Brain microvascular endothelial cell (primary cell): ENCODE results near the gene PSMB7.

Experiments used
- DNase-seq: peaks from one replicate; pipeline ENCODE4 v3.0.0-alpha.2; 2020
- H3K27ac ChIP-seq: fragments of 250-450 bp; sonication (Bioruptor Pico); 2 replicates; pipeline ENCODE4 v1.5.1; 2020; ENCODE audit warnings: mild to moderate bottlenecking, moderate library complexity
- H3K27me3 ChIP-seq: fragments of 250-450 bp; sonication (Bioruptor Pico); replicated peaks from 2 replicates; pipeline ENCODE4 v1.5.1; 2020; ENCODE audit warnings: mild to moderate bottlenecking
- H3K36me3 ChIP-seq: fragments of 250-450 bp; sonication (Bioruptor Pico); replicated peaks from 2 replicates; pipeline ENCODE4 v1.5.1; 2020; ENCODE audit warnings: mild to moderate bottlenecking
- H3K4me3 ChIP-seq: 2 replicates; pipeline ENCODE4 v1.5.1; 2011; ENCODE audit warnings: low read depth, mild to moderate bottlenecking, control low read depth, low read length, moderate library complexity
- in situ Hi-C: cut with HindIII; loops from 2 replicates; pipeline ENCODE4 v1.10.0; 2017; ENCODE audit warnings: low sequenced_read_pairs, low pct_ligation_motif_present
- TF ChIP-seq, protein P1 (sequence below): IDR thresholded peaks from 2 replicates; pipeline ENCODE4 v1.5.1; 2011; ENCODE audit warnings: low read depth, mild to moderate bottlenecking, moderate library complexity, low read length, control low read depth, inconsistent platforms; ENCODE audit errors: missing control alignments

Gene PSMB7

GRCh38 chr9:124335320-124335707, 79.9 kb downstream of the PSMB7 start:
- Histone ChIP-seq H3K27ac (no peak overlapping the region), H3K36me3 (peaks cover 48% of the 10 kb centered on the region), H3K4me3 (no peak overlapping the region), H3K27me3 (no peaks in the 10 kb centered on the region)
- TF ChIP-seq, protein P1, sequence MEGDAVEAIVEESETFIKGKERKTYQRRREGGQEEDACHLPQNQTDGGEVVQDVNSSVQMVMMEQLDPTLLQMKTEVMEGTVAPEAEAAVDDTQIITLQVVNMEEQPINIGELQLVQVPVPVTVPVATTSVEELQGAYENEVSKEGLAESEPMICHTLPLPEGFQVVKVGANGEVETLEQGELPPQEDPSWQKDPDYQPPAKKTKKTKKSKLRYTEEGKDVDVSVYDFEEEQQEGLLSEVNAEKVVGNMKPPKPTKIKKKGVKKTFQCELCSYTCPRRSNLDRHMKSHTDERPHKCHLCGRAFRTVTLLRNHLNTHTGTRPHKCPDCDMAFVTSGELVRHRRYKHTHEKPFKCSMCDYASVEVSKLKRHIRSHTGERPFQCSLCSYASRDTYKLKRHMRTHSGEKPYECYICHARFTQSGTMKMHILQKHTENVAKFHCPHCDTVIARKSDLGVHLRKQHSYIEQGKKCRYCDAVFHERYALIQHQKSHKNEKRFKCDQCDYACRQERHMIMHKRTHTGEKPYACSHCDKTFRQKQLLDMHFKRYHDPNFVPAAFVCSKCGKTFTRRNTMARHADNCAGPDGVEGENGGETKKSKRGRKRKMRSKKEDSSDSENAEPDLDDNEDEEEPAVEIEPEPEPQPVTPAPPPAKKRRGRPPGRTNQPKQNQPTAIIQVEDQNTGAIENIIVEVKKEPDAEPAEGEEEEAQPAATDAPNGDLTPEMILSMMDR: no peak
- no peak for DNase-seq
- in situ Hi-C loops: no loop called here

GRCh38 chr9:124334568-124335319, 80.5 kb downstream of the PSMB7 start:
- Histone ChIP-seq H3K36me3 (peaks cover 54% of the 10 kb centered on the region), H3K4me3 (no peak overlapping the region), H3K27me3 (no peaks in the 10 kb centered on the region), H3K27ac (no peak overlapping the region)
- in situ Hi-C loops: no loop called here
- TF ChIP-seq, protein P1: no peak
- no peak for DNase-seq

- no peak for DNase-seq
Measured at GRCh38 chr9:124333203-124333579, 82.1 kb downstream of the PSMB7 start.

DNA sequence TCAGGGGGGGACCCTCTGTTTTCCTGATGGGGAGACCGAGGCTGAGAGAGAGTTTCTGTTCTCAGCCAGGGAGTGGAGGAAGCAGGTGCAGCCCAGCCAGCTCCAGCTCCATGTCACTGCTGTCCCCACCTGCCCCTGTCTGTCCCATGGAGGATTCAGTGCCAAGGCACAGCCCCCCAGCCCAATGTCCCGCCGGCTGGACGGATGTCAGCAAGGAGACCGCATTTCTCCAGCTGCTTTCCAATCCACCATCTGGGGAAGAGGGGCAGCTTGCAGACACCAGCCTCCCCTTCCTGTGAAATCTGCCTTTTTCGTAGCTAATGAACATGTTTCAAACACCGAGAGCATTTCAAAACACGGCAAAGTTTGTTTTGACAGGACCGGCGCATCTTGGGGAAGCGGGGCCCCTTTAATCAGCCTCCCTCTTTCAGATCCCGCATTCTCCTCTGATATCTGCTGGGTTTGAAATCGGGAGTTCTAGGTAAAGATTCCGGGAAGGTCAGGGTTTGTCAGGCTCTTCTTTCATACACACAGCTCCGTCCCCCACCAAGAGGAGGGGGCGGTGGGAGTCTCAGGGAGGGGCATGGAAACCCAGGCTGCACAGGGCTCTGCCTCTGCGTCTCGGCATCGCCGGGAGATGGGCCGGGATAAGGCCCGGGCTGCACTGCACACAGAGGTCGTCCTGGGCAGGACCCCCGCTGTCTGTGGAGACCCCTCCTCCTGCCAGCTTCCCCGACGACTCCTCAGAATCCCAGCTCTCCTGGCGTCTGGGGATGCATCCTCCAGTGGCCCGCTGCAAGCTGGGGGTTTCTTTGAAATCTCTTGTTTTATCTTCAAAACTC, 82.7 kb downstream of the PSMB7 start:
- in situ Hi-C loops: no loop called here
- DNase-seq: no peak
- Histone ChIP-seq H3K27me3 (no peaks in the 10 kb centered on the region), H3K27ac (no peak overlapping the region), H3K4me3 (no peak overlapping the region), H3K36me3 (peaks cover 65% of the 10 kb centered on the region)
- TF ChIP-seq, protein P1: no peak

More at GRCh38 chr9:124333203-124333579, 82.1 kb downstream of the PSMB7 start:
- in situ Hi-C loops: no loop called here
- no peak overlapping the region for H3K27ac ChIP-seq
- H3K4me3 ChIP-seq: no peak overlapping the region
- H3K36me3 ChIP-seq: peaks cover 66% of the 10 kb centered on the region
- TF ChIP-seq, protein P1: no peak
- no peaks in the 10 kb centered on the region for H3K27me3 ChIP-seq

DNA sequence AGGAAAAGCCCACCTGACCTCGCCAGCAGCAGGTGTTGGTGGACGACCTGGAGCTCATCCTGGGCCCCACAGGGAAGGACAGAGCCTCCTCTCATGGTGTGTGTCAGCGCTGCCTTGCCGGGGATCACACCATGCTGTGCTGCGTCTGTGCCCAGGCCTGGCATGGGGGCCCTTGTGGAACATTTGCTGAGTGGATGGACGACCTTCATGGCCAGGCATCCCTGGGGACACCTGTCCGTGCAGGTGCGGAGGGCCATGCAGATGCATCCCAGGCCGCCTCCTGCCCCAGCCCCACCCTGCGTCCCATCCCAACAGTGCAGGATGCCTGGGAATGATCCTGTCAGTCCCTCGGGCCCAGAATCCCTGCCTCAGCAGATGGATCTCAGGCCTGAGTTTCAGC, 83.7 kb downstream of the PSMB7 start:
- in situ Hi-C loops: no loop called here
- H3K27me3 ChIP-seq: no peaks in the 10 kb centered on the region
- no peak overlapping the region for H3K27ac ChIP-seq
- H3K36me3 ChIP-seq: peaks cover 69% of the 10 kb centered on the region
- no peak for DNase-seq
- TF ChIP-seq, protein P1: no peak
- H3K4me3 ChIP-seq: no peak overlapping the region
